Muscle of leg (tissue), 11 donors: ENCODE measurements around the gene NLRC5. TPM values are rescaled to one million over a fixed set of nuclear protein-coding genes. Genes with fewer than 3 reads are reported as not detected.
A peak's percentile ranks its signal among the peaks of the same experiment; 100 is the strongest.

Source experiments
- DNase-seq: peaks from one replicate; pipeline ENCODE4 v3.0.0; 2013
- H3K27ac ChIP-seq: one replicate; pipeline ENCODE4 v1.5.1; 2013; ENCODE audit warnings: mild to moderate bottlenecking, low read length, control low read depth
- H3K27me3 ChIP-seq: one replicate; pipeline ENCODE4 v1.6.1; 2013; ENCODE audit warnings: low read length; ENCODE audit not compliant: control insufficient read depth, insufficient read depth
- H3K36me3 ChIP-seq: one replicate; pipeline ENCODE4 v1.6.1; 2013; ENCODE audit warnings: low read length; ENCODE audit not compliant: control insufficient read depth, insufficient read depth
- H3K4me1 ChIP-seq: one replicate; pipeline ENCODE4 v1.6.1; 2013; ENCODE audit warnings: low read length; ENCODE audit not compliant: control insufficient read depth, insufficient read depth
- H3K4me3 ChIP-seq: one replicate; pipeline ENCODE4 v1.5.1; 2013; ENCODE audit warnings: low read length, control low read depth
- H3K9me3 ChIP-seq: replicated peaks from 2 replicates; pipeline ENCODE4 v1.6.1; 2013; ENCODE audit warnings: low read depth, low read length; ENCODE audit not compliant: control insufficient read depth
- WGBS: methylation state at CpG from one replicate; pipeline ENCODE4 v1.1.5; 2013; ENCODE audit warnings: missing lambda C conversion rate; ENCODE audit not compliant: insufficient coverage; 5-methylcytosine and 5-hydroxymethylcytosine counted together
- polyA plus RNA-seq, 8 donors: library from polyadenylated mRNA; unstranded; fragments of 120-200 nt; gene quantifications; one replicate each; pipeline versions ENCODE4 v1.2.1 to v1.2.3, GENCODE V29; 2013; ENCODE audit warnings: inconsistent platforms in 1 of 8, low replicate concordance in 1 of 8; ENCODE audit not compliant: insufficient read length in 8 of 8, insufficient read depth in 1 of 8
- total RNA-seq: library from RNA; stranded (reverse); fragments of 120-200 nt; gene quantifications from one replicate; pipeline ENCODE4 v1.2.4, GENCODE V29; 2013

Gene NLRC5
- total and polyA plus RNA-seq, 9 donors = 3.2 to 5.3 (median 4.2) TPM

- Histone ChIP-seq H3K4me3 (no peak overlapping the region), H3K27ac (no peak overlapping the region), H3K9me3 (no peaks in the 10 kb centered on the region), H3K36me3 (peaks cover 16% of the 10 kb centered on the region), H3K27me3 (no peaks in the 10 kb centered on the region), H3K4me1 (peaks cover 23% of the 10 kb centered on the region)
- no peak for DNase-seq
- no CpG with 5 or more reads among the region's 2 CpGs for WGBS
These were observed 122.1 kb downstream of the NLRC5 start for GRCh38 chr16:57111420-57111819.

- Histone ChIP-seq H3K9me3 (no peaks in the 10 kb centered on the region), H3K4me1 (peaks cover 21% of the 10 kb centered on the region), H3K27me3 (no peaks in the 10 kb centered on the region), H3K4me3 (no peak overlapping the region), H3K36me3 (peaks cover 22% of the 10 kb centered on the region), H3K27ac (no peak overlapping the region)
- DNase-seq = no peak
- 65% methylated on average over 4 of the region's 10 CpGs for WGBS
These were observed 123.2 kb downstream of the NLRC5 start for GRCh38 chr16:57112403-57113041.

GRCh38 chr16:57113042-57113453 is 123.7 kb downstream of the NLRC5 start:
- Histone ChIP-seq H3K27ac (no peak overlapping the region), H3K4me1 (peaks cover 21% of the 10 kb centered on the region), H3K36me3 (peaks cover 22% of the 10 kb centered on the region), H3K9me3 (no peaks in the 10 kb centered on the region), H3K27me3 (no peaks in the 10 kb centered on the region), H3K4me3 (no peak overlapping the region)
- DNase-seq = no peak
- 85% methylated on average over 13 of the region's 14 CpGs for WGBS

DNA sequence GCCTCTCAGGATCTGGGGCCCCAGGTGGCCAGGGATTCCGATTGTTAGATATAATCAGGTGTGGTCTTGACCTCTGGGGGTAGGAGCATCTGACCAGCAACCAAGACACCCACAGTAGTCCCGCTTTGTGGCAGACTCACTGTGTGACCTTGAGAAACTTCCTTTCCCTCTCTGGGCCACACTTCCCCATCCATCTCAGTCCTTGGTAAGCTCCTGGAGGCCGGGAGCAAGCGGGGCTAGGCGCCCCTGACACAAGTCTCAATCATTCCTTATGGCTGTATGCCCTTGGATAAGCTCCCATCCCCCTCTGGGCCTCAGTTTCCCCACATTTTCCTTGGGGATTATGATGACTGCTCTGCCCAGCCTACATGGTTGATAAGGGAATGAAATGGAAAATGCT is 124.3 kb downstream of the NLRC5 start:
- H3K27ac ChIP-seq = no peak overlapping the region
- H3K9me3 ChIP-seq = no peaks in the 10 kb centered on the region
- H3K27me3 ChIP-seq = no peaks in the 10 kb centered on the region
- peaks cover 22% of the 10 kb centered on the region for H3K36me3 ChIP-seq
- no peak overlapping the region for H3K4me3 ChIP-seq
- DNase-seq = no peak
- WGBS = 100% methylated on average over 1 of the region's 5 CpGs
- H3K4me1 ChIP-seq = peaks cover 21% of the 10 kb centered on the region

GRCh38 chr16:57115168-57115513 is 125.8 kb downstream of the NLRC5 start:
- H3K4me1 ChIP-seq = peaks cover 21% of the 10 kb centered on the region
- no peaks in the 10 kb centered on the region for H3K27me3 ChIP-seq
- no peaks in the 10 kb centered on the region for H3K9me3 ChIP-seq
- WGBS = 32% methylated on average over 8 of the region's 10 CpGs
- no peak for DNase-seq
- no peak overlapping the region for H3K4me3 ChIP-seq
- peak overlapping the region; percentile 59 for H3K27ac ChIP-seq
- peaks cover 27% of the 10 kb centered on the region for H3K36me3 ChIP-seq

- 26% methylated on average over 21 of the region's 25 CpGs for WGBS
- peak overlapping the region; percentile 59 for H3K27ac ChIP-seq
- no peaks in the 10 kb centered on the region for H3K27me3 ChIP-seq
- H3K9me3 ChIP-seq = no peaks in the 10 kb centered on the region
- H3K36me3 ChIP-seq = peaks cover 29% of the 10 kb centered on the region
- peaks cover 21% of the 10 kb centered on the region for H3K4me1 ChIP-seq
- no peak overlapping the region for H3K4me3 ChIP-seq
- peak; percentile 89 for DNase-seq
These were observed 126.3 kb downstream of the NLRC5 start for GRCh38 chr16:57115514-57116182.

DNA sequence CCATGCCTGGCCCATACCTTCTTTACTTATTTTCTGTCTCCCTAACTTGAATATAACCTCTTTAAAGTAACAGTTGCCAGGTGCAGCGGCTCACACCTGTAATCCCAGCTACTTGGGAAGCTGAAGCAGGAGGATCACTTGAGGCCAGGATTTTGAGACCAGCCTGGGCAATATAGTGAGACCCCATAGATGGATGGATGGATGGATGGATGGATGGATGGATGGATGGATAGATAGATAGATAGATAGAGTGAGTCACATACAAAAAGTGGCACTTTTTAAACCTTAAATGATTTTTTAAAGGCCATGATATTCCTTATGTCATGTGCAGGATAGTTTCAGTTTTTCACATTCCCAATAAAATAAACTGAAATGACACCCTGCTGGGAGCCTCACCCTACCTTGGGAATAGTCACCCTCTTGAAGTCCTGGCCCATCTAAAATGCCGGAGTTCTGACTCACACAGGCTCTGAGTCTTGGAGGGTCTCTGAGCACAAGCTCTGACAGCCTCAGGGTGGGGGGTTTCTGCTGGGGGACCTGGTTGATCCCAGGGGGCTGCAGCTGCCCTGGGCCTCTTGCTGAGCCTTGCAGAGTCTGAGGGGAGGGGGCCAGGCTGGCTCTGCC is 129.2 kb downstream of the NLRC5 start:
- Histone ChIP-seq H3K4me3 (no peak overlapping the region), H3K27me3 (no peaks in the 10 kb centered on the region), H3K4me1 (peaks cover 14% of the 10 kb centered on the region), H3K9me3 (no peaks in the 10 kb centered on the region), H3K27ac (no peak overlapping the region), H3K36me3 (peaks cover 33% of the 10 kb centered on the region)
- WGBS = no CpG with 5 or more reads among the region's 2 CpGs
- no peak for DNase-seq

GRCh38 chr16:57123216-57123973 is 134.0 kb downstream of the NLRC5 start:
- H3K36me3 ChIP-seq = peaks cover 17% of the 10 kb centered on the region

GRCh38 chr16:57123974-57124674 is 134.8 kb downstream of the NLRC5 start:
- Histone ChIP-seq H3K27me3 (no peaks in the 10 kb centered on the region), H3K9me3 (no peaks in the 10 kb centered on the region), H3K4me1 (no peaks in the 10 kb centered on the region), H3K4me3 (no peak overlapping the region), H3K36me3 (peaks cover 13% of the 10 kb centered on the region), H3K27ac (no peak overlapping the region)
- no peak for DNase-seq
- 57% methylated on average over 6 of the region's 11 CpGs for WGBS

More at GRCh38 chr16:57123216-57123973, 134.0 kb downstream of the NLRC5 start:
- Histone ChIP-seq H3K4me3 (no peak overlapping the region), H3K27ac (no peak overlapping the region), H3K27me3 (no peaks in the 10 kb centered on the region), H3K4me1 (no peaks in the 10 kb centered on the region), H3K9me3 (no peaks in the 10 kb centered on the region)
- 80% methylated on average over 7 of the region's 7 CpGs for WGBS
- DNase-seq = no peak
